CD14-positive monocyte (primary cell): ENCODE data around the gene MYO3B. TPM values are rescaled to one million over a fixed set of nuclear protein-coding genes. Genes with fewer than 3 reads are reported as not detected.

Experiments
- DNase-seq, 3 donors: peaks; one replicate each; pipeline ENCODE4 v3.0.0-alpha.2; 2011 to 2022
- H2AFZ ChIP-seq: 2 replicates; pipeline ENCODE4 v1.6.0; 2012; ENCODE audit warnings: mild to moderate bottlenecking, low read depth, low read length, inconsistent platforms; ENCODE audit not compliant: insufficient read depth, poor library complexity, severe bottlenecking
- H3K27ac ChIP-seq, 2 donors: 1 replicate in 1 of 2; 2 replicates in 1 of 2; pipeline ENCODE4 v1.5.1; 2012 to 2013; ENCODE audit warnings: low read length in 2 of 2, control low read depth in 1 of 2, inconsistent platforms in 1 of 2, low read depth in 1 of 2, mild to moderate bottlenecking in 1 of 2
- H3K27me3 ChIP-seq, 2 donors: one replicate each; pipeline versions ENCODE4 v1.6.0 to v1.6.1; 2011 to 2013; ENCODE audit warnings: low read length in 2 of 2; ENCODE audit not compliant: control insufficient read depth in 2 of 2, insufficient read depth in 2 of 2
- H3K36me3 ChIP-seq, 2 donors: replicated peaks in 1 of 2; 1 replicate in 1 of 2; 2 replicates in 1 of 2; pipeline versions ENCODE4 v1.5.1 to v1.6.1; 2012 to 2013; ENCODE audit warnings: low read length in 2 of 2, control low read depth in 1 of 2, inconsistent platforms in 1 of 2, mild to moderate bottlenecking in 1 of 2; ENCODE audit not compliant: insufficient read depth in 2 of 2, control insufficient read depth in 1 of 2
- H3K4me1 ChIP-seq, 2 donors: 1 replicate in 1 of 2; 2 replicates in 1 of 2; pipeline versions ENCODE4 v1.5.1 to v1.6.1; 2012 to 2013; ENCODE audit warnings: low read length in 2 of 2, control low read depth in 1 of 2, inconsistent platforms in 1 of 2, mild to moderate bottlenecking in 1 of 2, moderate library complexity in 1 of 2; ENCODE audit not compliant: insufficient read depth in 2 of 2, control insufficient read depth in 1 of 2
- H3K4me2 ChIP-seq: replicated peaks from 2 replicates; pipeline ENCODE3; 2012; ENCODE audit warnings: low read length, moderate library complexity, mild to moderate bottlenecking; ENCODE audit not compliant: poor library complexity, severe bottlenecking; ENCODE audit errors: extremely low read depth
- H3K4me3 ChIP-seq, 3 experiments: fragments of 200-600 bp in 1 of 3; sonication (generic) in 1 of 3; replicated peaks in 1 of 3; 1 replicate in 2 of 3; 2 replicates in 1 of 3; pipeline ENCODE4 v1.5.1; 2011 to 2013; ENCODE audit warnings: low read length in 3 of 3, mild to moderate bottlenecking in 3 of 3, control low read depth in 2 of 3, low read depth in 2 of 3, inconsistent platforms in 1 of 3, moderate library complexity in 1 of 3
- H3K79me2 ChIP-seq: 2 replicates; pipeline ENCODE4 v1.6.0; 2012; ENCODE audit warnings: mild to moderate bottlenecking, control low read depth, inconsistent platforms, low read length, moderate library complexity; ENCODE audit not compliant: insufficient read depth
- H3K9ac ChIP-seq: 2 replicates; pipeline ENCODE4 v1.6.0; 2017; ENCODE audit warnings: low read length, mild to moderate bottlenecking; ENCODE audit not compliant: insufficient read depth, poor library complexity, severe bottlenecking
- H3K9me3 ChIP-seq, 2 donors: replicated peaks in 1 of 2; 1 replicate in 1 of 2; 2 replicates in 1 of 2; pipeline versions ENCODE4 v1.5.1 to v1.6.1; 2012 to 2013; ENCODE audit warnings: low read length in 2 of 2, control low read depth in 1 of 2; ENCODE audit not compliant: control insufficient read depth in 1 of 2, insufficient read depth in 1 of 2
- H4K20me1 ChIP-seq: 2 replicates; pipeline ENCODE4 v1.6.0; 2012; ENCODE audit warnings: mild to moderate bottlenecking, low read length, control low read depth, moderate library complexity; ENCODE audit not compliant: insufficient read depth
- H3K27ac Mint-ChIP-seq, 7 donors: one replicate each; pipeline ENCODE4 v1.8.0; 2020; ENCODE audit warnings: mild to moderate bottlenecking in 7 of 7, mixed read lengths in 7 of 7, moderate library complexity in 6 of 7, inconsistent platforms in 2 of 7
- H3K27me3 Mint-ChIP-seq, 3 donors: one replicate each; pipeline ENCODE4 v1.8.0; 2021 to 2022; ENCODE audit warnings: low read depth in 3 of 3, mild to moderate bottlenecking in 3 of 3, mixed read lengths in 3 of 3, moderate library complexity in 3 of 3, inconsistent platforms in 1 of 3
- H3K36me3 Mint-ChIP-seq, 2 donors: one replicate each; pipeline ENCODE4 v1.8.0; 2020; ENCODE audit warnings: mixed read lengths in 2 of 2, inconsistent platforms in 1 of 2, mild to moderate bottlenecking in 1 of 2
- H3K4me1 Mint-ChIP-seq: one replicate; pipeline ENCODE4 v1.8.0; 2020; ENCODE audit warnings: mild to moderate bottlenecking, mixed read lengths
- H3K4me3 Mint-ChIP-seq, 2 donors: one replicate each; pipeline ENCODE4 v1.8.0; 2020; ENCODE audit warnings: mild to moderate bottlenecking in 2 of 2, mixed read lengths in 2 of 2, moderate library complexity in 1 of 2
- H3K9me3 Mint-ChIP-seq, 7 donors: one replicate each; pipeline ENCODE4 v1.8.0; 2020 to 2022; ENCODE audit warnings: mixed read lengths in 7 of 7, mild to moderate bottlenecking in 6 of 7, moderate library complexity in 6 of 7, inconsistent platforms in 2 of 7
- CTCF ChIP-seq: fragments of 200-600 bp; IDR thresholded peaks from one replicate; pipeline ENCODE4 v1.8.0; 2022; ENCODE audit warnings: antibody characterized with exemption, mild to moderate bottlenecking
- WGBS: methylation state at CpG from one replicate; pipeline ENCODE4 v1.1.5; 2013; ENCODE audit warnings: missing lambda C conversion rate; ENCODE audit not compliant: insufficient coverage; 5-methylcytosine and 5-hydroxymethylcytosine counted together
- intact Hi-C, 2 donors: fragments of 100-400 bp; cut with micrococcal nuclease; formaldehyde crosslinking; loops; one replicate each; pipeline versions ENCODE4 v1.15.0 to v1.15.1; 2023
- polyA plus RNA-seq, 3 donors: library from polyadenylated mRNA; depleted of rRNA in 1 of 3; unstranded in 2 of 3; stranded (reverse) in 1 of 3; fragments of 300-500 nt in 2 of 3; fragments of >200 nt in 1 of 3; fragmentation: Illumina TruSeq in 2 of 3; gene quantifications; 1 replicate in 2 of 3; 2 replicates in 1 of 3; pipeline ENCODE4 v1.2.3, GENCODE V29; 2012 to 2021

Gene MYO3B
- polyA plus RNA-seq, 3 donors, result not detected

GRCh38 chr2:170237572-170238120, 59.7 kb downstream of the MYO3B start:
- intact Hi-C loops, result no loop called here
- Mint-ChIP-seq H3K27me3 (peaks cover 11 to 12% (median 11%) of the 10 kb centered on the region in 3 donors), H3K4me3 (no peak overlapping the region), H3K27ac (no peak overlapping the region), H3K9me3 (no peaks in the 10 kb centered on the region), H3K4me1 (no peaks in the 10 kb centered on the region), H3K36me3 (no peaks in the 10 kb centered on the region)
- Histone ChIP-seq H3K27ac (no peak overlapping the region), H3K4me1 (no peaks in the 10 kb centered on the region), H3K4me3 (no peak overlapping the region), H3K9ac (no peak overlapping the region), H3K9me3 (no peaks in the 10 kb centered on the region), H2AFZ (no peak overlapping the region), H4K20me1 (no peaks in the 10 kb centered on the region), H3K36me3 (no peaks in the 10 kb centered on the region), H3K79me2 (no peaks in the 10 kb centered on the region), H3K27me3 (peaks cover 0 to 4% of the 10 kb centered on the region in 2 donors), H3K4me2 (no peak overlapping the region)
- WGBS, result no CpG with 5 or more reads among the region's 4 CpGs
- no peak for TF ChIP-seq CTCF
- DNase-seq, result no peak

- Mint-ChIP-seq H3K36me3 (no peaks in the 10 kb centered on the region), H3K27me3 (peaks cover 11 to 14% (median 12%) of the 10 kb centered on the region in 3 donors), H3K4me1 (no peaks in the 10 kb centered on the region), H3K27ac (no peak overlapping the region), H3K9me3 (no peaks in the 10 kb centered on the region), H3K4me3 (no peak overlapping the region)
- H3K79me2 ChIP-seq, result no peaks in the 10 kb centered on the region
- H3K9me3 ChIP-seq, result no peaks in the 10 kb centered on the region
- intact Hi-C loops, result no loop called here
- no peak overlapping the region for H3K9ac ChIP-seq
- no peaks in the 10 kb centered on the region for H3K36me3 ChIP-seq
- no peak overlapping the region for H3K4me3 ChIP-seq
- DNase-seq, result no peak
- H4K20me1 ChIP-seq, result no peaks in the 10 kb centered on the region
- 84% methylated on average over 4 of the region's 4 CpGs for WGBS
- no peak for TF ChIP-seq CTCF
- H3K4me1 ChIP-seq, result no peaks in the 10 kb centered on the region
- peaks cover 0 to 4% of the 10 kb centered on the region in 2 donors for H3K27me3 ChIP-seq
- H2AFZ ChIP-seq, result no peak overlapping the region
- H3K4me2 ChIP-seq, result no peak overlapping the region
- H3K27ac ChIP-seq, result no peak overlapping the region
These were observed 60.8 kb downstream of the MYO3B start for GRCh38 chr2:170238776-170239175.
